OCI-LY3 (cell line): ENCODE results near the gene WWOX.

Source experiments
- EZH2phosphoT487 ChIP-seq: fragments of 200-600 bp; shearing (Covaris generic); IDR thresholded peaks from 2 replicates; pipeline ENCODE4 v1.6.1; 2018; ENCODE audit warnings: antibody characterized with exemption, mixed run types, low read depth
- TF ChIP-seq, protein P1 (sequence below): fragments of 200-600, 300-600 bp; sonication (generic); IDR thresholded peaks from 2 replicates; pipeline ENCODE4 v1.5.1; 2014; ENCODE audit warnings: antibody characterized with exemption, low read length, low read depth

- TF ChIP-seq, protein P1, sequence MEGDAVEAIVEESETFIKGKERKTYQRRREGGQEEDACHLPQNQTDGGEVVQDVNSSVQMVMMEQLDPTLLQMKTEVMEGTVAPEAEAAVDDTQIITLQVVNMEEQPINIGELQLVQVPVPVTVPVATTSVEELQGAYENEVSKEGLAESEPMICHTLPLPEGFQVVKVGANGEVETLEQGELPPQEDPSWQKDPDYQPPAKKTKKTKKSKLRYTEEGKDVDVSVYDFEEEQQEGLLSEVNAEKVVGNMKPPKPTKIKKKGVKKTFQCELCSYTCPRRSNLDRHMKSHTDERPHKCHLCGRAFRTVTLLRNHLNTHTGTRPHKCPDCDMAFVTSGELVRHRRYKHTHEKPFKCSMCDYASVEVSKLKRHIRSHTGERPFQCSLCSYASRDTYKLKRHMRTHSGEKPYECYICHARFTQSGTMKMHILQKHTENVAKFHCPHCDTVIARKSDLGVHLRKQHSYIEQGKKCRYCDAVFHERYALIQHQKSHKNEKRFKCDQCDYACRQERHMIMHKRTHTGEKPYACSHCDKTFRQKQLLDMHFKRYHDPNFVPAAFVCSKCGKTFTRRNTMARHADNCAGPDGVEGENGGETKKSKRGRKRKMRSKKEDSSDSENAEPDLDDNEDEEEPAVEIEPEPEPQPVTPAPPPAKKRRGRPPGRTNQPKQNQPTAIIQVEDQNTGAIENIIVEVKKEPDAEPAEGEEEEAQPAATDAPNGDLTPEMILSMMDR, result no peak
- TF ChIP-seq EZH2phosphoT487, result no peak
Observed at GRCh38 chr16:78591682-78592103, 492.2 kb downstream of the WWOX start.
